Stomach (tissue), 9 donors: ENCODE measurements around the gene APOC3. TPM values are rescaled to one million over a fixed set of nuclear protein-coding genes. Genes with fewer than 3 reads are reported as not detected.

Source experiments
- DNase-seq, 2 donors: peaks; one replicate each; pipeline versions ENCODE4 v3.0.0 to v3.0.0-alpha.2; 2013 to 2019
- H3K27ac ChIP-seq, 5 donors: fragments of 200-600 bp in 4 of 5; sonication (generic) in 4 of 5; one replicate each; pipeline ENCODE4 v1.5.1; 2013 to 2019; ENCODE audit warnings: mild to moderate bottlenecking in 1 of 5, moderate library complexity in 1 of 5
- H3K27me3 ChIP-seq, 3 donors: fragments of 200-600 bp; sonication (generic); one replicate each; pipeline ENCODE4 v1.5.1; 2017 to 2019; ENCODE audit warnings: mixed run types in 1 of 3
- H3K36me3 ChIP-seq, 4 donors: fragments of 200-600 bp; sonication (generic); 1 replicate in 3 of 4; 2 replicates in 1 of 4; pipeline ENCODE4 v1.5.1; 2016 to 2019
- H3K4me1 ChIP-seq, 4 donors: fragments of 200-600 bp; sonication (generic); one replicate each; pipeline ENCODE4 v1.5.1; 2016 to 2019
- H3K4me3 ChIP-seq, 4 donors: fragments of 200-600 bp; sonication (generic) in 3 of 4; one replicate each; pipeline ENCODE4 v1.5.1; 2016 to 2019; ENCODE audit warnings: mild to moderate bottlenecking in 1 of 4
- H3K9me3 ChIP-seq, 4 donors: fragments of 200-600 bp; sonication (generic); one replicate each; pipeline ENCODE4 v1.5.1; 2016 to 2019
- CTCF ChIP-seq, 7 experiments: fragments of 450-650 bp in 4 of 7; fragments of 200-600 bp in 3 of 7; sonication (generic) in 3 of 7; IDR thresholded peaks; one replicate each; pipeline ENCODE4 v1.5.1; 2016 to 2019; ENCODE audit warnings: antibody characterized with exemption in 7 of 7, control low read depth in 2 of 7, mild to moderate bottlenecking in 1 of 7
- EP300 ChIP-seq: sonication (generic); formaldehyde crosslinking; IDR thresholded peaks from one replicate; pipeline ENCODE4 v1.6.1; 2017; ENCODE audit warnings: antibody characterized with exemption
- POLR2A ChIP-seq, 4 donors: fragments of 450-650 bp; IDR thresholded peaks; one replicate each; pipeline ENCODE4 v1.6.1; 2016; ENCODE audit warnings: antibody characterized with exemption in 4 of 4, control low read depth in 2 of 4, mild to moderate bottlenecking in 1 of 4, moderate library complexity in 1 of 4
- POLR2AphosphoS5 ChIP-seq, 3 donors: sonication (generic); formaldehyde crosslinking; IDR thresholded peaks; one replicate each; pipeline ENCODE4 v1.6.1; 2016; ENCODE audit warnings: antibody characterized with exemption in 3 of 3
- WGBS, 5 donors: extraction: QIAGEN DNeasy Blood & Tissue Kit in 3 of 5; methylation state at CpG; one replicate each; pipeline versions ENCODE4 v1.1.5 to v1.1.7; 2013 to 2018; 5-methylcytosine and 5-hydroxymethylcytosine counted together
- intact Hi-C: fragments of 100-400 bp; cut with DNase I; formaldehyde crosslinking; loops from one replicate; pipeline ENCODE4 v1.15.1; 2023; ENCODE audit warnings: low total_unique reads
- polyA plus RNA-seq, 3 donors: library from polyadenylated mRNA; stranded (reverse); fragments of 200-250 nt; gene quantifications; one replicate each; pipeline ENCODE4 v1.2.3, GENCODE V29; 2013
- total RNA-seq, 5 donors: library from RNA; depleted of rRNA; stranded (reverse); fragments of >200 nt; gene quantifications; one replicate each; pipeline versions ENCODE4 v1.1.0 to v1.2.3, GENCODE V29; 2014 to 2016
- donor health status: healthy with polysubstance abuse.
- donor health status: Bipolar disorder and iron deficiency.
- donor health status: healthy.

Gene APOC3
- total and polyA plus RNA-seq, 8 donors, result 18.9 TPM; not detected in 7

GRCh38 chr11:116862185-116862584 is 32.5 kb downstream of the APOC3 start:
- Histone ChIP-seq H3K4me1 (peaks cover 0 to 5% (median 0%) of the 10 kb centered on the region in 4 donors), H3K4me3 (no peak overlapping the region), H3K9me3 (no peaks in the 10 kb centered on the region), H3K27me3 (no peaks in the 10 kb centered on the region), H3K36me3 (peaks cover 63 to 100% (median 100%) of the 10 kb centered on the region in 4 donors), H3K27ac (no peak overlapping the region)
- 88 to 97% (median 90%) methylated on average over 3 of the region's 3 CpGs for WGBS, 5 donors
- intact Hi-C loops, result no loop called here
- TF ChIP-seq POLR2AphosphoS5 (IDR thresholded peaks at IDR 0.05) (no peak), EP300 (no peak), CTCF (IDR thresholded peaks at IDR 0.05) (no peak), POLR2A (IDR thresholded peaks at IDR 0.05) (no peak)
- DNase-seq, result peak in 1 of 2 donors; percentile 30

- WGBS, 5 donors, result 86 to 98% (median 94%) methylated on average over 3 of the region's 3 CpGs
- no peak for TF ChIP-seq POLR2A (IDR thresholded peaks at IDR 0.05)
- no peak for TF ChIP-seq EP300
- TF ChIP-seq POLR2AphosphoS5 (IDR thresholded peaks at IDR 0.05), result no peak
- no peak for TF ChIP-seq CTCF (IDR thresholded peaks at IDR 0.05)
- peaks cover 66 to 100% (median 100%) of the 10 kb centered on the region in 4 donors for H3K36me3 ChIP-seq
- H3K4me1 ChIP-seq, result peaks cover 0 to 3% (median under 1%) of the 10 kb centered on the region in 4 donors
- no peaks in the 10 kb centered on the region for H3K9me3 ChIP-seq
- H3K4me3 ChIP-seq, result no peak overlapping the region
- no peak overlapping the region for H3K27ac ChIP-seq
- intact Hi-C loops, result no loop called here
- no peak for DNase-seq
- no peaks in the 10 kb centered on the region for H3K27me3 ChIP-seq
Measured at GRCh38 chr11:116862951-116863350, 33.2 kb downstream of the APOC3 start.

- no peak for DNase-seq
- no peak for TF ChIP-seq POLR2A (IDR thresholded peaks at IDR 0.05)
- intact Hi-C loops, result no loop called here
- H3K4me1 ChIP-seq, result peaks cover 0 to 9% (median 0%) of the 10 kb centered on the region in 4 donors
- peaks cover 53 to 100% (median 100%) of the 10 kb centered on the region in 4 donors for H3K36me3 ChIP-seq
- H3K27ac ChIP-seq, result no peak overlapping the region
- no peaks in the 10 kb centered on the region for H3K9me3 ChIP-seq
- H3K4me3 ChIP-seq, result no peak overlapping the region
- H3K27me3 ChIP-seq, result no peaks in the 10 kb centered on the region
- 93 to 96% (median 94%) methylated on average over 5 of the region's 5 CpGs for WGBS, 5 donors
Measured at GRCh38 chr11:116864531-116864930, 34.8 kb downstream of the APOC3 start.

GRCh38 chr11:116865696-116866095 is 36.0 kb downstream of the APOC3 start:
- no peak for TF ChIP-seq CTCF (IDR thresholded peaks at IDR 0.05)
- no peak for TF ChIP-seq EP300
- TF ChIP-seq POLR2A (IDR thresholded peaks at IDR 0.05), result no peak
- TF ChIP-seq POLR2AphosphoS5 (IDR thresholded peaks at IDR 0.05), result no peak
- Histone ChIP-seq H3K36me3 (peaks cover 52 to 100% (median 100%) of the 10 kb centered on the region in 4 donors), H3K27ac (no peak overlapping the region), H3K27me3 (no peaks in the 10 kb centered on the region), H3K4me3 (no peak overlapping the region), H3K9me3 (no peaks in the 10 kb centered on the region), H3K4me1 (peaks cover 0 to 9% (median 0%) of the 10 kb centered on the region in 4 donors)
- intact Hi-C loops, result no loop called here
- 76 to 91% (median 87%) methylated on average over 1 of the region's 1 CpG for WGBS, 5 donors
- no peak for DNase-seq

GRCh38 chr11:116866804-116867455 is 37.2 kb downstream of the APOC3 start:
- H3K4me3 ChIP-seq, result no peak overlapping the region
- DNase-seq, result no peak
- no peaks in the 10 kb centered on the region for H3K27me3 ChIP-seq
- H3K27ac ChIP-seq, result no peak overlapping the region
- TF ChIP-seq EP300 (no peak), CTCF (IDR thresholded peaks at IDR 0.05) (no peak), POLR2A (IDR thresholded peaks at IDR 0.05) (no peak), POLR2AphosphoS5 (IDR thresholded peaks at IDR 0.05) (no peak)
- H3K36me3 ChIP-seq, result peaks cover 40 to 100% (median 100%) of the 10 kb centered on the region in 4 donors
- intact Hi-C loops, result no loop called here
- H3K4me1 ChIP-seq, result peaks cover 0 to 9% (median 0%) of the 10 kb centered on the region in 4 donors
- H3K9me3 ChIP-seq, result no peaks in the 10 kb centered on the region
- WGBS, 5 donors, result 84 to 89% (median 85%) methylated on average over 6 of the region's 6 CpGs
